Nephron (organoid): Measurements from ENCODE around the gene PGM3.

Source experiments
- H3K27ac Mint-ChIP-seq, 3 experiments: 2 replicates each; pipeline ENCODE4 v1.8.0; 2020; ENCODE audit warnings: mixed read lengths in 3 of 3, mild to moderate bottlenecking in 2 of 3, moderate library complexity in 1 of 3
- H3K27me3 Mint-ChIP-seq: 2 replicates; pipeline ENCODE4 v1.8.0; 2021; ENCODE audit warnings: low read depth, mild to moderate bottlenecking, moderate library complexity, mixed read lengths
- H3K36me3 Mint-ChIP-seq: 2 replicates; pipeline ENCODE4 v1.8.0; 2020; ENCODE audit warnings: low read depth, mixed read lengths
- H3K4me1 Mint-ChIP-seq: 2 replicates; pipeline ENCODE4 v1.8.0; 2020; ENCODE audit warnings: mixed read lengths
- H3K4me3 Mint-ChIP-seq, 3 experiments: 2 replicates each; pipeline ENCODE4 v1.8.0; 2020; ENCODE audit warnings: mild to moderate bottlenecking in 3 of 3, mixed read lengths in 3 of 3, moderate library complexity in 2 of 3
- H3K9me3 Mint-ChIP-seq: 2 replicates; pipeline ENCODE4 v1.8.0; 2020; ENCODE audit warnings: mixed read lengths
- TF ChIP-seq, protein P1 (sequence below), 3 experiments: fragments of 200-600 bp; sonication (generic); IDR thresholded peaks; one replicate each; pipeline ENCODE4 v1.5.0; 2021; ENCODE audit warnings: antibody characterized with exemption in 3 of 3; ENCODE audit not compliant: unreplicated experiment in 3 of 3

Gene PGM3

DNA sequence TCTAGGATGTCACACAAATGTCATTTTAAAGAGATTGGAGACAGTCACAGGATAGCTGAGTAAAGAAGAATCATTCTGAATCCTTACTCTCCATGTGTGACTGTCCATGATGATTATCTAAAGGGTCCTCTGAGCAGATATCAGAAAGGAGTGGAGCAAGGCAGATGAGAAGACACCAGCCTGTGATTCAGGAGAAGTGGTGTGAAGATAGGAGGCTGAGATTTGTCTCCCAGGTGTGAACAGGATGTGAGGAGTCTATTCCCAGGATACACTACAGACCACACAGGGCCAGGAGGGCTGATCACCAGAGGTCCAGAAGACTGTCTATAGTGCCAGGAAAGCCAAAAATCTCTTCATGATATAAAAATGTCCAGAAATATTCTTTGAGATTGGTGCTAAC lies 27.1 kb upstream of the PGM3 start:
- Mint-ChIP-seq H3K4me1 (peaks cover 9% of the 10 kb centered on the region), H3K27ac (no peak overlapping the region), H3K4me3 (no peak overlapping the region), H3K27me3 (peaks cover 3% of the 10 kb centered on the region), H3K9me3 (no peaks in the 10 kb centered on the region), H3K36me3 (no peaks in the 10 kb centered on the region)
- TF ChIP-seq, protein P1, sequence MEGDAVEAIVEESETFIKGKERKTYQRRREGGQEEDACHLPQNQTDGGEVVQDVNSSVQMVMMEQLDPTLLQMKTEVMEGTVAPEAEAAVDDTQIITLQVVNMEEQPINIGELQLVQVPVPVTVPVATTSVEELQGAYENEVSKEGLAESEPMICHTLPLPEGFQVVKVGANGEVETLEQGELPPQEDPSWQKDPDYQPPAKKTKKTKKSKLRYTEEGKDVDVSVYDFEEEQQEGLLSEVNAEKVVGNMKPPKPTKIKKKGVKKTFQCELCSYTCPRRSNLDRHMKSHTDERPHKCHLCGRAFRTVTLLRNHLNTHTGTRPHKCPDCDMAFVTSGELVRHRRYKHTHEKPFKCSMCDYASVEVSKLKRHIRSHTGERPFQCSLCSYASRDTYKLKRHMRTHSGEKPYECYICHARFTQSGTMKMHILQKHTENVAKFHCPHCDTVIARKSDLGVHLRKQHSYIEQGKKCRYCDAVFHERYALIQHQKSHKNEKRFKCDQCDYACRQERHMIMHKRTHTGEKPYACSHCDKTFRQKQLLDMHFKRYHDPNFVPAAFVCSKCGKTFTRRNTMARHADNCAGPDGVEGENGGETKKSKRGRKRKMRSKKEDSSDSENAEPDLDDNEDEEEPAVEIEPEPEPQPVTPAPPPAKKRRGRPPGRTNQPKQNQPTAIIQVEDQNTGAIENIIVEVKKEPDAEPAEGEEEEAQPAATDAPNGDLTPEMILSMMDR (IDR thresholded peaks at IDR 0.05; ENCODE audit: unreplicated experiment in 3 of 3): no peak

DNA sequence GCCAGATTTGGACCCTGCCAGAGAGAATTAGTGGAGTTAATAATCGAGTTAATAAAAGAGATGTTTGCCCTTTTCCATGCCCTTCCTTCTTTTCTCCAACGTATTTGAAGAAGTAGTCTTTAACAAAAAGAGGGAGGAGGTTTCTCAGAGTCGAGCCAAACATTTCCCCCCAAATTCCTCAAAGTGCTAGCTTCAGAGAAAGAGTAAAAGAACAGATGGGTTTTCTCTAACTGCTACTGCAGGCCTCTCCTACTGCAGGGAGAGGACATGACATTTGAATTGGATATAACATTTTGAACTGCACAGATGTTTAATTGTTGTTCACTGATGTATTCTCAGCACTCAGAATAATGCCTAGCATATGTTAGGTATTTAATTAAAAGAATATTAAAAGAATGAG lies 25.6 kb upstream of the PGM3 start:
- Mint-ChIP-seq H3K27ac (peak overlapping the region; percentile 52 to 78 (median 58)), H3K4me3 (no peak overlapping the region), H3K27me3 (peaks cover 3% of the 10 kb centered on the region), H3K9me3 (no peaks in the 10 kb centered on the region), H3K4me1 (peaks cover 9% of the 10 kb centered on the region), H3K36me3 (no peaks in the 10 kb centered on the region)
- TF ChIP-seq, protein P1 (IDR thresholded peaks at IDR 0.05; ENCODE audit: unreplicated experiment in 3 of 3): no peak

DNA sequence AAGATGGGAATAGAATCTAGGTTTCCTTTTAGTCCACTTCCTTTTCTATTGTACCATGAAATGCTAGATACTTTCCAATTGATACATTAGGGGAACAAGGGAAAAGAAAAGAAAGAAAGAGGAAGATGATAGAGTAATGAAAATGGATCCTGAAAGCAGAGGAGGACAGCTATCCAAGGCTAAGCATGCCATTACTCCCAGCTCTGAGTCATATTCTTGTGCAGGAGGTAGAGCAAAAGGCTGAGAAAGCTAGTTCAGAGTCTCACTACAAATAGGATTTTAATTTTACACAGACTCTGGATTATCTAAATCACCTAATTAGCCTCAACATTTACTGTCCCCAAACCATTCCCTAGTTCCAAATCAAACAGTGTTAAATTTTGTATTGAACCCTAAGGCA lies 23.7 kb upstream of the PGM3 start:
- Mint-ChIP-seq H3K4me3 (no peak overlapping the region), H3K27ac (no peak overlapping the region), H3K9me3 (no peaks in the 10 kb centered on the region), H3K36me3 (no peaks in the 10 kb centered on the region), H3K27me3 (peaks cover 3% of the 10 kb centered on the region), H3K4me1 (peaks cover 9% of the 10 kb centered on the region)
- TF ChIP-seq, protein P1 (IDR thresholded peaks at IDR 0.05; ENCODE audit: unreplicated experiment in 3 of 3): no peak

DNA sequence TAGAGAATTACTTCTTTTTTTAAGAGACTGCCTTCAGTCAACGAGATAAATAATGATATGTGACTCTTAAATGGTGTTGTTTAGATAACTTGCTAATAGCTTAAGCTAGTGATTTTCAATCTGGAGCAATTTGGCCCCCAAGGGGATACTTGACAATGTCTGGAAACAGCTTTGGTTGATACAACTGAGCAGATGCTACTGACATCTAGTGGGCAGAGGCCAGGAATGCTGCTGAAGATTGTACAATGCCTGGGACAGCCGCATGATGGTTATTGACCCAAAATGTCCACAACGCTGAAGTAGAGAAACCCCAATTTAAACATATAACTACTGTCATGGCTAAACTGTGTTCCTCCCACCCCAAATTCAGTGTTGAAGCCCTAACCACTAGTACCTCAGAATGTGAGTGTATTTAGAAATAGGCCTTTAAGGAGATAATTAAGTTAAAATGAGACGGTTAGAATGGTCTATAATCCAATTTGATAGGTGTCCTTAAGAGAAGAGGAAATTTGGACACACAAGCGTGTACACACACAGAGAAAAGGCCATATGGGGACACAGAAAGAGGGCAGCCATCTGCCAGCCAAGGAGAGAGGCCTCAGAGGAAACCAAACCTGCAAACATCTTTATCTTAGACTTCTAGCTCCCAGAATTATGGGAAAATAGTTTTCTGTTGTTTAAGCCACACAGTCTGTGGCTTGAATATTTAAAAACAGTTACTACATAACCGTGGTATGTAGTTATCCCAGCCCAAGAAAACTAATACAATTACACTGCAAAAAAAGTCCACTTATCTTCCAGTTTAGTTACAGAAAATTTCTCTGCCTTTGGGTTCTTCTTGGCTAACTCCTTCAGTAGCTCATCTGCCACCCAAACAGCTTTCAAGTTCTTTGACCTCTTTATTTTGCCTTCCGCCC lies 22.3 kb upstream of the PGM3 start:
- TF ChIP-seq, protein P1 (IDR thresholded peaks at IDR 0.05; ENCODE audit: unreplicated experiment in 3 of 3): peak; percentile 78 to 89 (median 87)
- Mint-ChIP-seq H3K36me3 (no peaks in the 10 kb centered on the region), H3K4me3 (no peak overlapping the region), H3K27ac (peak overlapping the region in 2 of 3 experiments; percentile 24 to 42), H3K27me3 (peaks cover 6% of the 10 kb centered on the region), H3K4me1 (peaks cover 9% of the 10 kb centered on the region), H3K9me3 (no peaks in the 10 kb centered on the region)

DNA sequence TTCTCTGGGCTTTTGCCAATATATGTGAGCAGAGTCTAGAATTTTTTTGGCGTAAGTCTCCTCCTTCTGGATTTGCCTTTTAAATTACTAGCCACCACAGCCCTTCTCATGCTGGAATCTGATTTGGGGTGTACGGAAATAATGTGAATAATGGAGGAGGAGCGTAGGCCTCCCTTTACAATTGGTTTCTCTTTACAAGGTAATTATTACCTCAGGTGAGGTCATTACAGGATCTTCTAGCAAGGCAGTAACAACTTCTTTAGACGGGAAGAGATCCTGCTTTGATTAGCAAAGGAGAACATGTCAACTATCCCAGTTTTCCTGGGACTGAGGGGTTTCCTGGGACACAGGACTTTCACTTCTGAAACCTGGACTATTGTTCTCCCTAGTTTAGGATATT lies 9.0 kb upstream of the PGM3 start:
- no peak overlapping the region for H3K4me3 Mint-ChIP-seq
- peaks cover 9% of the 10 kb centered on the region for H3K9me3 Mint-ChIP-seq
- H3K4me1 Mint-ChIP-seq: peaks cover 4% of the 10 kb centered on the region
- H3K27ac Mint-ChIP-seq: peak overlapping the region in 1 of 3 experiments; percentile 54
- H3K36me3 Mint-ChIP-seq: peaks cover 5% of the 10 kb centered on the region
- no peaks in the 10 kb centered on the region for H3K27me3 Mint-ChIP-seq
- TF ChIP-seq, protein P1 (IDR thresholded peaks at IDR 0.05; ENCODE audit: unreplicated experiment in 3 of 3): no peak

DNA sequence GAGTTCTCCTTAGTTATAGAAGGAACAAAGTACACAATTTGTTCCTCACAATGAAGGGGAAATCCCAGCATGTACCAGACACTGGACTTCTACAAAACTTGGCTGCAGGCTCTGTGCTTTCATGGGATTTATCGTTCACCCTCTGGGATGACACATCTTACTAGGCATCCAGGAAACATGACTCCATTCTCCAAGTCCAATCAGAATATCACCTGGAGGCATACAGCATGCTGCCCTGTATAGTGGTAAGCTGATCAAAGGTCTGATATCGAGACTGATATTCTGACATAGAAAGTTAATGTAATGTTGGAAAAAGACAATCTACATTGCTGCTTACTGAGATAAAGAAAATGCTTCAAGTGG lies 6.8 kb upstream of the PGM3 start:
- no peaks in the 10 kb centered on the region for H3K27me3 Mint-ChIP-seq
- H3K4me1 Mint-ChIP-seq: peaks cover 8% of the 10 kb centered on the region
- no peaks in the 10 kb centered on the region for H3K9me3 Mint-ChIP-seq
- H3K36me3 Mint-ChIP-seq: peaks cover 10% of the 10 kb centered on the region
- no peak overlapping the region for H3K27ac Mint-ChIP-seq
- TF ChIP-seq, protein P1 (IDR thresholded peaks at IDR 0.05; ENCODE audit: unreplicated experiment in 3 of 3): no peak
- no peak overlapping the region for H3K4me3 Mint-ChIP-seq
